Tongue (tissue), 2 donors: ENCODE results near the gene METTL6. TPM values are rescaled to one million over a fixed set of nuclear protein-coding genes. Genes with fewer than 3 reads are reported as not detected.
"Not testable (repeated sequence)": the region's sequence is repeated elsewhere in the genome, so short reads cannot be mapped to it uniquely, and the experiment has no call there.

ENCODE experiments used
- DNase-seq: peaks from one replicate; pipeline ENCODE4 v3.0.0-alpha.2; 2015
- total RNA-seq: library from RNA; depleted of rRNA; stranded (reverse); fragments of >200 nt; gene quantifications from one replicate; pipeline ENCODE4 v1.2.3, GENCODE V29; 2014

Gene METTL6, protein sequence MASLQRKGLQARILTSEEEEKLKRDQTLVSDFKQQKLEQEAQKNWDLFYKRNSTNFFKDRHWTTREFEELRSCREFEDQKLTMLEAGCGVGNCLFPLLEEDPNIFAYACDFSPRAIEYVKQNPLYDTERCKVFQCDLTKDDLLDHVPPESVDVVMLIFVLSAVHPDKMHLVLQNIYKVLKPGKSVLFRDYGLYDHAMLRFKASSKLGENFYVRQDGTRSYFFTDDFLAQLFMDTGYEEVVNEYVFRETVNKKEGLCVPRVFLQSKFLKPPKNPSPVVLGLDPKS
- 25.2 TPM for total RNA-seq

DNA sequence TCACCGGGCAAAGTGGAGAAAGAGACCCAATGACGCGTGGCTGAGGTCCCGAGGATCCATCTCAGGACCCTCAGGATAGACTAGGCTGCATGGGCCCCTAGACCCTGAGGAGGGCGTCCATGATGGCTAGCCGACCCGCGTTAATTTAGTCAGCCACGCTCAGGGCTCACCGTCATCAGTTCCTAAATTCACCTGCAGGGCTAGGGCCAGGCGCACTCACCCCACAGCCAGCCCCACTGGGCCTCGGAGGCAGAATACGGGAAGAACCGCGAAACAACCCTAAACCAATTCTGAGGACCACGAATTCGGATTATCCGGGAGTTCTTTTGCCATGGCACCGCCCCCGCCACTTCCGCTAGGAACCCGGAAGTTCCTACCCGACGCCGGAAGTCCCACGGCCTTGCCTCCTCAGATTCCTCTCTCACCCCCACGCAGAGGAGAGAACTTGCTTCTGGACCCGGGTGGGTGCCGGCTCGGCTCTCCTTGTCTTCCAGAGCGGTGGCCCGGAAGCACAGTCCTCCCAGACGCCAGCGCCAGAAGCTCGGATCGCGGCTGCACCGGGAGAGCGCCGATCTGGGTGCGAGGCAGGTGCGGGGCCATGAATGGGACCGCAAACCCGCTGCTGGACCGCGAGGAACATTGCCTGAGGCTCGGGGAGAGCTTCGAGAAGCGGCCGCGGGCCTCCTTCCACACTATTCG, at the start of gene METTL6, which contains the start of gene EAF1:
METTL6 (minus strand) TSS at position 363 of the 699 bp plus-strand sequence. CDS start 1,033 bp downstream, outside the sequence.
EAF1 (plus strand) TSS at position 417 of the 699 bp plus-strand sequence; CDS start at position 599, 182 bp downstream.
- DNase-seq, result peak; percentile 91

GRCh38 chr3:15476378-15476777, 49.0 kb upstream of the METTL6 start:
- DNase-seq, result no peak

GRCh38 chr3:15475161-15475560, 47.8 kb upstream of the METTL6 start:
- peak; percentile 15 for DNase-seq

DNA sequence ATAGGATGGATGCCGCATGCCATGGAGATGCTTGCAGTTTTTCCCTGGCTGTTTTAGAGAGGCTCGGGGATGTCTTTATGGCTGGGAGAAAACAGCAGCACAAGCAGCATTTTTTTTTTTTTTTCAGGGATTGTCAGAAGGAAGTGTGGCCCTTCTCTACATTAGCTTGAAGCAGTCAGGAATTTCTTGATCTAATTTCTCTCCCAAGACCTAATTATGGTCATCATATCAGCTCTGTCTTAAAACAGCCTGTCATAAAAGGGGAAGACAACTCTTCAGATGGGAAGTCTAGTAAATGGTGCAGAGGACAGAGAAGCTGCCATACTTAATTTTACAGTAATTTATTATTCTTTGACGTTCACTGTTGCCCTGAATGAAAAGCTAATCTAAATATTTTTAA, 44.5 kb upstream of the METTL6 start:
- no peak for DNase-seq

- DNase-seq, result no peak
Observed at GRCh38 chr3:15470849-15471248, 43.5 kb upstream of the METTL6 start.

- no peak for DNase-seq
Observed at GRCh38 chr3:15470261-15470660, 42.9 kb upstream of the METTL6 start.

DNA sequence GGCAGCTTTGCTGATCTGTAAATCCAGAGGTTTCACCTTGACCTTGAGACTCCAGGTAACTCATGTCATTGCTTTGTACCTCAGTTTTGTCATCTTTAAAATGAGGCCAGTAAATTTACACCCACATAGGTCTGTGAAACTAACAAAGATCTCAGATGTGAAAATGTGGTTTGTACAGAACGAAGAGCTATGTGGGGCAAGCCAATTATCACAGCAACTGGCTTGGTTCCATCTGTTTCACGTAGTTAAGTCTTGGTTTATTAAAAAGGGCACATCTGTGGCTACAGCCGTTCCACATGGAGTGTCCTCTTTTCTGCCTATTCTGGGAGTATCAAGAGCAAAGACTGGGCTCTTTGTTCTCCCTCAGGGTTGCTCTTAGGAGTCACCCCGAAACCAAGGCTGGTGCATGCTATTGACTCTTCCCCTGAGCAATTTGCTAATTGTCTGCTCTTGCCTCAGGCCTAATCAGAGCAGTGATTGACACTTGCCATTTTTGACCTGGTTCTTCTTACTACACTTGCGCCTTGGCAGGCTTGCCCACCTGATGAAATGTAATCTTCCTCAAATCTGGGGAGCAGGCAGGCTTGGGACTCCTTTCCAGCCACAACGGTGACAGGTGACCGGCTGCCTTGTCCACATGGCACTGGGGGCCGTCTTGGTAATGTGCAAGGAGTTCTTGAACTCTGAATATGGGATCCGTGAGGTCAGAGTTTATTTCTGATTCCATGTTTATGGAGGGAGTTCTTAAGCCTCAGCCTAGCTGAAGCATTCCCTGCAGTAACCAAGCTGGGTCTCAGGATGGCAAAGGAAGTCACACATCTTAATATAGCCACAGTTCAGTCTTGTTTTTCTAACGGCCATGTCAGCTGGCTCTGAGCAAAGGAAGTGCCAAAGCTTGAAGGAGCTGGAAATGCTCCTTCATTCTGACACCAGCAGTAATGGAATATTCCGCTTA, 40.2 kb upstream of the METTL6 start:
- DNase-seq, result peak; percentile 66

DNA sequence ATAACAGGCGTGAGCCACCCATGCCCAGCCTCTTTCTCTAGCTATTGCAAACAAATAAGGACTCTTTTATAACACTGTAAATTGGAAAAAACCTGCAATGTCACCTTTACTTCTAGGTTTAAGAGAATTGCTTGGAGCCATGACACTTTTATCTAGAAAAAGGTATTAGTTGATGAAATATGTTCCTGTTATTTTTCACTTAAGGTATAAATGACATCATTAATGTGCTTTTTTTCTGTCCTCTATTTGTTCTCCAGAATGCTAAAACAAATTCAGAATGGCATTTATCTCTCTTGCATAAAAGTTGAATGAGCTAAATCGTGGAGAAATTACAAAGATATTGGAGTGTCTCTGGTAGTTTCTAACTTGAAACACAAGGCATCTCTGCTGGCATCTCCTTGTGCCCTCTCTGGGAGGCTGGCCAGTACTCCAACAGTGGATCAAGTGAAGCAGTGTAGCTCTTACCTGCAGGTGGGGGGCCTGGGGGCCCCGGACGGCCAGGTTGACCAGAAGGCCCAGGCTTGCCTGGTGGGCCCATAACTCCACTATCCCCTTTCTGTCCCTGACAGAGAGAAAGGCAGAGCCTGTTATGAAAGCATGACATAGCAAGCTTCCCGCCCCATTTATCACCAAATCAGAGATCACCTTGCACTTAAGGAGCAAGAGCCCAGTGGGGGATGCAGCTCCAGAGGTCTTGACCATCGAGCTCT, 38.7 kb upstream of the METTL6 start:
- DNase-seq, result no peak

- no peak for DNase-seq
Observed at GRCh38 chr3:15462451-15462850, 35.1 kb upstream of the METTL6 start.

GRCh38 chr3:15460891-15461531, 33.7 kb upstream of the METTL6 start:
- no peak for DNase-seq

DNA sequence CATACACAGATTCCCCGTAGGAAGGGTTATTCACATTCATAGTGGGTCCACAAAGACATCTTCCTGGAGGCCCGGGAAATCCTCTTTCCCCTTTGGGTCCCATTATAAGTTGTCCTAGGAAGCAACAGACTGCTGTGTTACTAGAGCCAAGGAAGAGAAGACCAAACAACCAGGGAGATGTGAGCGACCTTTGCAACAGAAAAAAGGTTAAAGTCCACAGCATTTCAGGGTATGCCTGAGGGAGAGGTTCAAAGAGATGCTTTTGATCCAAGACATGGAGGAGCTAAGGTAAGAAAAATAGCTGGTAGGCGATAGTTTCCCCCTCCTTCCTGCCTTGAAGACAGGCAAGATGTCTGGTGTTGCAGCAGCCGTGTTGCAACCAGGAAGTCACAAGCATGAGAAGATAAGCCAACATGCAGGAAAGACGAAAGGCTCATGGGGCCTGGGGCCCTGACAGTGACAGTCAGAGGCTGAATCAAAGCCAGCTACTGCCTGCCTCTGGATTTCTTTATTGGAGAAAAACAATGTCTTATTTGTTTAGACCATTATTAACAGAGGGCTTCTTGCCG, 31.0 kb upstream of the METTL6 start:
- no peak for DNase-seq

- not testable (repeated sequence) for DNase-seq
Observed at GRCh38 chr3:15456915-15457314, 29.6 kb upstream of the METTL6 start.

- DNase-seq, result no peak
Observed at GRCh38 chr3:15456321-15456720, 29.0 kb upstream of the METTL6 start.

- DNase-seq, result no peak
Observed at GRCh38 chr3:15455756-15456155, 28.4 kb upstream of the METTL6 start.

DNA sequence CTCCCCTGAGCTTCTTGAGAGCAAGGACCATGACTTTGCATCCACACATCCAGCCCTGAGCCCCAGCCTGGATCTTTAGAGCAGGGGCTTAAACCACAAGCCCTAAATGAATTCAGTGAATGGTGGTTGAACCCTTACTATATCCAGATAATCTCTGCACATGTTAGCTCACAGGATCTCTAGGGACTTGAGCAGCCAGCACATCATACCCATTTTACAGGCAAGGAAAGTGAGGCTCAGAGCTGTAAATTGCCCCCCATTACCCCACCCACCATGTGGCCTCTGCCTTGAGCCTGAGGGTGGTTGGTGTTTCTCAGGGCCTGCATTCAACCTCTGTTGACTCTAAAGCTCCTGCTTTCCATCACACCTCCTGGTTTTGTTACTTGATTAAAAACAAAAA, 27.6 kb upstream of the METTL6 start:
- no peak for DNase-seq

- DNase-seq, result no peak
Observed at GRCh38 chr3:15453991-15454625, 26.8 kb upstream of the METTL6 start.

DNA sequence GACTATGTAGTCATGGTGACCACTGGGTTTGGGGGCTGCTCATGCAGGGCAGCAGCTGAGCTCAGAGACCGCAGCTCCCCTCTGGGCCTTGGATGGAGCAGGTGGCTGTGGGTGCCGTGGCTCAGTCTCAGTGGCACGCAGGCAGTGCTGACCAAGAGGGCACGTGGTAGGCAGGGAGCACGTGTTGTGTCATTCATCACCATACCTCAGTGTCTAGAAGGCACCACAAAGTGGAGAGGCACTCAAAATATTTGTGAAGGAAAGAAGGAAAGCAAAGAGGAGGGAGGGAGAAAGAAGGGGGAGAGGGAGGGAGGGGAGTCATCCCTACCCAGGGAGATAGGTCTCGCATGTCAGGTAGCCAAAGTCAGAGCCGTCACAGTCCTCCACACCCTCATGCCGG, 26.2 kb upstream of the METTL6 start:
- no peak for DNase-seq

GRCh38 chr3:15452961-15453360, 25.6 kb upstream of the METTL6 start:
- DNase-seq, result no peak

DNA sequence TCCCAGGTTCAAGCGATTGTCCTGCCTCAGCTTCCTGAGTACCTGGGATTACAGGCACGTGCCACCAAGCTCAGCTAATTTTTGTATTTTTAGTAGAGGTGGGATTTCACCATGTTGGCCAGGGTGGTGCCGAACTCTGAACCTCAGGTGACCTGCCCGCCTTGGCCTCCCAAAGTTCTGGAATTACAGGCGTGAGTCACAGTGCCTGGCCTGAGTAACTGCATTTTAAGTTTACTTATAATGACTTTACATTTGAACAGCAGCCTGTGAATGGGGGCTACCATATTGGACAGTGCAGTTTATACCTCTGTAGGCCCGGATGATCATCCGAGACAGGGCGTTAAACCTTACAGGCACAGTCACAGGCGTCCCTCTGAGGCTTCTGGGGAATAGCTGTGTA, 24.8 kb upstream of the METTL6 start:
- no peak for DNase-seq
